Breast epithelium (tissue), 3 donors: ENCODE measurements around the gene SGSM2.

Experiments used
- CTCF ChIP-seq, 3 donors: fragments of 450-650 bp; IDR thresholded peaks; one replicate each; pipeline ENCODE4 v1.5.1; 2016 to 2017; ENCODE audit warnings: antibody characterized with exemption in 3 of 3, mild to moderate bottlenecking in 3 of 3, moderate library complexity in 3 of 3
- POLR2A ChIP-seq: fragments of 450-650 bp; IDR thresholded peaks from one replicate; pipeline ENCODE4 v1.6.1; 2016; ENCODE audit warnings: antibody characterized with exemption, mild to moderate bottlenecking, moderate library complexity
- POLR2AphosphoS5 ChIP-seq, 3 donors: sonication (generic); formaldehyde crosslinking; IDR thresholded peaks; one replicate each; pipeline ENCODE4 v1.6.1; 2017; ENCODE audit warnings: antibody characterized with exemption in 3 of 3

- TF ChIP-seq CTCF (IDR thresholded peaks at IDR 0.05) (no peak), POLR2AphosphoS5 (IDR thresholded peaks at IDR 0.05) (no peak), POLR2A (no peak)
Observed at GRCh38 chr17:2344528-2344927, 7.2 kb downstream of the SGSM2 start.
